ENCODE results near the gene ZC3H10.

The ZC3H10 gene

DNA sequence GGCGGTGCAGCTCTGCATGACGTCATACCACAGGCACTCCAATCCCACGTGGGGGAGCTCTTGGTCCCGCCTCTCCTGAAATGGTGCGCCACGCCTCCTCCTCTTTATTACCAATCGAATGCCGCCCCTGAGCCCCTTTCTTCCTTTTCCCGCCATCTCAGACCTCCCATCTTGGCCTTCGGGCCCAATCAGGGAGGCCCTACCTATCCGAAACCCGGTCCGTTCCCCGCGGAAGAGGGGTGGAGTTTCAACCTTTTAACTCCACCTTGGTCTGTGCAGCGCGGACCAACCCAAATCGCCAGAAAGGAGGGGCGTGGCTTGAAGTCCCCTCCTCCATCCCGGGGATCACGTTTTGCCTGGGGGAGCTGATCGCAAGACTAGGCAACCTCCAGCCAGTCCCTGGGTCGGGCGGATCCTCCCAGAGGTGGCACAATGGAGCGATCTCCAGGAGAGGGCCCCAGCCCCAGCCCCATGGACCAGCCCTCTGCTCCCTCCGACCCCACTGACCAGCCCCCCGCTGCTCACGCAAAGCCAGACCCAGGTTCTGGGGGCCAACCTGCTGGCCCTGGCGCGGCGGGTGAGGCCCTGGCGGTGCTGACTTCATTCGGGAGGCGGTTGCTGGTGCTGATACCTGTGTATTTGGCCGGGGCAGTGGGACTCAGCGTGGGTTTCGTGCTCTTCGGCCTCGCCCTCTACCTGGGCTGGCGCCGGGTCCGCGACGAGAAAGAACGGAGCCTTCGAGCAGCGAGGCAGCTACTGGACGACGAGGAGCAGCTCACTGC is 10.0 kb downstream of the ZC3H10 start, which contains the start of gene ESYT1:
Gene ESYT1 (plus strand): TSS at position 380 of the 782 bp plus-strand sequence. CDS start 53 bp downstream, at position 433.
- DNase-seq (ENCODE audit: low read depth), result peak; percentile 98

DNA sequence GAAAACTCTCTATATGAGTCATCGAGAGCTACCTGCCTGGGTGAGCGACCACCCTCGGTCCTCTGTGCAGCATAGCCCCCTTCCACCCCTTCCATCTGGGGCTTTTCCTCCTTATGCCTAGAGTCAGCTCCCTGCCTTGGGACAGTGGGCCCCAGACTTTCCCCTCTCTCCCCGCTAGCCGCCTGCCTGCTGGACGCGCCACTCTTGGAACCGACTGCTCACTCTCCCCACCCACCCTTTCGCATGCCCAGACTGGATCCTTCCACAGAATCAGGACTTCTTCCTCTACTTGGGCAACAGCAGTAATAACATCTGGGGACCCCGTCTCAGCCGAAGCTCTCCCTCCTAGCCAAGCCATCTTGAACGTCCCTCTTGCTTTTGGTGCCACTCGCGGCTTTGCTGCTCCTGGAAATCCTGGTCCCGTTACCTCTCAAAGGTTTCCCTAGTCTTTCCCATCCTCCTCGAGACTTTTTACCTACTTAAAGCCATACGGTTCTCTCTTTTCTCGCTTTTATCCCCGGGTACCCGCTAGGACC is 10.7 kb downstream of the ZC3H10 start:
- DNase-seq (ENCODE audit: low read depth), result no peak

DNA sequence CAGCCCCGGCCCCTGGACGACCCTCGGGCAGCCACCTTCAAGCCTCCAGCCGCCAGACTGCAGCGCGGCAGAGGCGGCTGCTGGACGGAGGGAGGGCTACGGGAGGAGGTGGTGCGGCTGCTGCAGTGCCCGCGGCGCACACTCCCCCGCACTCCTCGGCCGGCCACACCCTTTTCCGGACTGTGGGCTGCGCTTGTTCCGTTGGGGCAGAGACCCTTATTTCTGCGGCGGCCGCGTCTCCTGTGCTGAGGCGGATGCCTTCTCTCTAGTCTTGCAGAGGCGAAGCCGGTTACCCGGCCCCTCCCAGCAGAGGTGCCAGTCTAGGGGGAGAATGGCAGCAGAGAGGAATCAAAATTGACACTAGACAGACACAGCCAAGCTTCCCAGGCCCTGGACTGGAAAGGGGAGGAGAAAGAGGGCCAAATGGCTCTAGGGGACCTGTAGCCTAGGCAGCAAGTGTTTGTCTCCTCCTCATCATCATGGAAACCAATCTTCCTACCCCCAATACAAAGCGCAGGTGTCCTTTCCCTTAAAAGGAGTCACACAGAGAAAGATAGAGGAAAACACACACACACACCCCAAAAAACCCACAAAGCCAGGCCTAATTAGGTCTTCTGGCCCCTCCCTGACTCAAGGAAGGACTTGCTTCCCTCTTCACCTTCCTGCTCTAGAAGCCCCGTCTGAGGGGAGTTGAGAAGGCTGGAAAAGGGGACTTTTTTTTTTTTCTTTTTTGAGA is 11.3 kb downstream of the ZC3H10 start:
- no peak for DNase-seq (ENCODE audit: low read depth)

- no peak for DNase-seq (ENCODE audit: low read depth)
Observed at GRCh38 chr12:56129942-56130495, 12.0 kb downstream of the ZC3H10 start.

DNA sequence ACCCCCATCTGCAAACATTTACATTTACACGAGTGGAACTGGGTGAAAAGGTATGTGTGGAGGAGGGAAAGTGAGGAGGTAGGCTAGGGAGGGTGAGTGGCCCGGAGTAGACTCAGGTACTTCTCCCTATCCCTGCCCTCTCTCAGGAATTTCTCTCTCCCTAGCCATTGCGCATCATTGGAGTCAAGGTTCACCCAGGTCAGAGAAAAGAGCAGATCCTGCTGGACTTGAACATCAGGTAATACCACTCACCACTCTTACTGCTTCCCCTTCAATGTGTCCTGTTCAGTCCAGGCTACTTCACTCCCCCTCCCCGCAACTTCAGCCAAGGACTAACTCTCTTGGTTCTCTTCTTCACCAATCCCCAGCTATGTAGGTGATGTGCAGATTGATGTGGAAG is 12.8 kb downstream of the ZC3H10 start:
- DNase-seq (ENCODE audit: low read depth), result no peak

GRCh38 chr12:56134897-56135296 is 16.8 kb downstream of the ZC3H10 start:
- DNase-seq (ENCODE audit: low read depth), result no peak

DNA sequence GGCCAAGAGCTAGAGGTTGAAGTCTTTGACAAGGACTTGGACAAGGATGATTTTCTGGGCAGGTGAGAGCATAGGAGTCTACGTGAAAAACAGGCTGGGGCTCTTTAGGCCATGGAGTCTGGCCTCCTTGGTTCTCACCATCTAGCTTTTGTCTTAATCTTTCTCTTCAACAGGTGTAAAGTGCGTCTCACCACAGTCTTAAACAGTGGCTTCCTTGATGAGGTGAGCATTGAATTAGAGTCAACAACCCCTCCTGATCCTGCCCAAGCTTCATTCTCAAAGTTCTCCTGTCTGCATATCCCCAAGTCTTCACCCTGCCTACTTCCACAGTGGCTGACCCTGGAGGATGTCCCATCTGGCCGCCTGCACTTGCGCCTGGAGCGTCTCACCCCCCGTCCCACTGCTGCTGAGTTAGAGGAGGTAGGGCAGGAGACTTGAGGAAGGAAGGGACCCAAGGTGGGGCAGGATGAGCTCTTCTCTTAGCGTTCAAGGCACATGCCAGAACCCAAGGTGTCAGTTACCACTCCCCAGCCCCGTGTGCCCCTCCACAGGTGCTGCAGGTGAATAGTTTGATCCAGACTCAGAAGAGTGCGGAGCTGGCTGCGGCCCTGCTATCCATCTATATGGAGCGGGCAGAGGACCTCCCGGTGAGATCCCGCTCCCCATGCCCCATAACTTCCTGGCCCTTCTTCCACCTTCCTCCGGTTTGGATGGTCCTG is 19.9 kb downstream of the ZC3H10 start:
- DNase-seq (ENCODE audit: low read depth), result no peak

- no peak for DNase-seq (ENCODE audit: low read depth)
Observed at GRCh38 chr12:56141946-56142784, 24.1 kb downstream of the ZC3H10 start.

DNA sequence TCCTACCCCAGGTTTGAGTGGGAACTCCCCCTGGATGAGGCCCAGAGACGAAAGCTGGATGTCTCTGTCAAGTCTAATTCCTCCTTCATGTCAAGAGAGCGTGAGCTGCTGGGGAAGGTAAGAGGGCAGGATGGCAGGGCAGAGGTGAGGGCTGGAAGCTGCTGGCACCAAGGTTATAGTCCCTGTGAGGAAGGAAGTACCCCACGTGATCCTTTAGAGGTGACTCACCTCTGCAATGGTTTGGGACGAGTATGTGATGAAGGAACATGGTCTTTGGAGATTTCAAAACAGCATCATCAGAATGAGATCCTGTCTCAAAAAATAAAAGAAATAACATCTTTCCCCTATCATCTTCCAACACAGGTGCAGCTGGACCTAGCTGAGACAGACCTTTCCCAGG is 25.2 kb downstream of the ZC3H10 start:
- DNase-seq (ENCODE audit: low read depth), result no peak

- no peak for DNase-seq (ENCODE audit: low read depth)
Observed at GRCh38 chr12:56143870-56144269, 25.8 kb downstream of the ZC3H10 start.

DNA sequence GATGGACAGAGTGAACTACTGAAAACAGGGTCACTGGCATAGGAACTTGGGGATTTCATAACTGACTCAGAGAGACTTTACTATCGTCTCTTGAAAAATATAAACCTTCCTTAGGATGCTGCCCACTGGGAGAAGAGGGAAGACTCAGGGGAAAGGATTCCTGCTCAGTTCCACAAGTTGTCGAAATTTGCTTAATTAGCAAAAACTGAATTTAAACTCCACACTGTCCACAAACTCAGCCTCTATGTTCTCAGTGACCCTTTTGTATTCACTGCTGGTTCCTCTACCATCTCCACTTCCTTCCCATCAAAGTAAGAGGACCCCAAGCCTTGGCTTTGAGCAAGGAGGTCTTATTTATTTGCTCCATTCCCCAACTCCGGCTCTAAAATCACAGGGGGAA is 27.2 kb downstream of the ZC3H10 start:
- no peak for DNase-seq (ENCODE audit: low read depth)

DNA sequence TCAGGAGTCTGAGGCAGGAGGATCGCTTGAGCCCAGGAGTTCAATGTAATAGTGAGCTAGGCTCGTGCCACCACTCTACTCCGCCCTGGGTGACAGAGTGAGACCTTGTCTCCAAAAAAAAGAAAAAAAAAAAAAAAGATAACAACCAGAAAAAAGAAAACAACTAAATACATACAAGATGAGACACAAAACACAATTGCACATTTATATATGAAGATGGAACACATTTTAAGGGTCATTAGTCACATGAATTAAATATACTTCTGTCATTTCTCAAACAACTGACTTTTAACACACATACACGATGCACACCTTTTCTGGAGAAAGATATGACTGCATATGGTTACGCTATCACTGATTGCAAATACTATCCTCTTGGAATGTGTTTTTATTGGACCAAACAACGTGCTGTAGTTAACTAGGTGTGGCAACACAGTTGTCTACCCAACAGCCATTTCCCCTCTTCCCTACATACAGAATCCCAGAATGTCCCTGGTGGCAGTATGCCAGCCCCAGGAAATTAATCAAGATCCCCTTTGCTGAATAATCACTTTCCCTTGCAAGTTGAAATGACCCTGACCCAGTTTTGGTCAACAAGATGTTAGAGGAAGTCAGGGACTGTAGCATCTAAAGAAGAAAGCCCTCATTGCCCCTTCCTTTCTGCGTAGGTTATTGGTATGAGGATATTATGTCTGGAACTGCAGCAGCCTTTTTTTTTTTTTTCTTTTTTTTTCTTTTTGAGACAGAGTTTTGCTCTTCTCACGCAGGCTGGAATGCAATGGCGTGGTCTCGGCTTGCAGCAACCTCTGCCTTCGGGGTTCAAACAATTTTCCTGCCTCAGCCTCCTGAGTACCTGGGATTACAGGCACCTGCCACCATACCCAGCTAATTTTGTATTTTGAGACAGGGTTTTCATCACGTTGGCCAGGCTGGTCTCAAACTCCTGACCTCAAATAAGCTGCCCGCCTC is 28.7 kb downstream of the ZC3H10 start:
- DNase-seq (ENCODE audit: low read depth), result no peak

- DNase-seq (ENCODE audit: low read depth), result no peak
Observed at GRCh38 chr12:56150563-56150962, 32.5 kb downstream of the ZC3H10 start.

DNA sequence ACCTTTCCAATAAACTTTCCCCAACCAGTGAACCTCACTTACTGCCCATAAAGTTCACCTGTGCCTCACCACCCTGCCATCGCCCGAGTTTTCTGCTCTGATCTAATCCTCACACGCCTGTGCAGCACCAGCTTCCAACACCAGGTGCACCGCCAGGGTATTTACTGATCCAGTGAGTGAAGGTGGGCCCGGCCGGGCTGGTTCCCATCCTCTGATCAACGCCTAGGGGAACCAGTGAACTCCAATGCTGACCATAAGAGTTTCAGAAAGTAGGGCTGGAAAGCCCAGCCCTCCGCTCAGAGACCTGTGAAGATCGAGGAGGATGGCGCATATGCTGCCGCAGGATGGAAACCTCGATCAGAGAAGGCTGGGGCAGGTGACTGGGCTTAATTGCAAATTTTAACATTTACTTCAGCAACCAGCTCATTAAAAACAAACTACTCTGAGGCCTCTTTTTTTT is 33.6 kb downstream of the ZC3H10 start:
- no peak for DNase-seq (ENCODE audit: low read depth)

GRCh38 chr12:56152132-56152755 is 34.2 kb downstream of the ZC3H10 start, which contains the start of gene MYL6B:
MYL6B (plus strand) TSS chr12:56152587; CDS start chr12:56153919, 1,332 bp downstream.
- DNase-seq (ENCODE audit: low read depth), result peak; percentile 72

DNA sequence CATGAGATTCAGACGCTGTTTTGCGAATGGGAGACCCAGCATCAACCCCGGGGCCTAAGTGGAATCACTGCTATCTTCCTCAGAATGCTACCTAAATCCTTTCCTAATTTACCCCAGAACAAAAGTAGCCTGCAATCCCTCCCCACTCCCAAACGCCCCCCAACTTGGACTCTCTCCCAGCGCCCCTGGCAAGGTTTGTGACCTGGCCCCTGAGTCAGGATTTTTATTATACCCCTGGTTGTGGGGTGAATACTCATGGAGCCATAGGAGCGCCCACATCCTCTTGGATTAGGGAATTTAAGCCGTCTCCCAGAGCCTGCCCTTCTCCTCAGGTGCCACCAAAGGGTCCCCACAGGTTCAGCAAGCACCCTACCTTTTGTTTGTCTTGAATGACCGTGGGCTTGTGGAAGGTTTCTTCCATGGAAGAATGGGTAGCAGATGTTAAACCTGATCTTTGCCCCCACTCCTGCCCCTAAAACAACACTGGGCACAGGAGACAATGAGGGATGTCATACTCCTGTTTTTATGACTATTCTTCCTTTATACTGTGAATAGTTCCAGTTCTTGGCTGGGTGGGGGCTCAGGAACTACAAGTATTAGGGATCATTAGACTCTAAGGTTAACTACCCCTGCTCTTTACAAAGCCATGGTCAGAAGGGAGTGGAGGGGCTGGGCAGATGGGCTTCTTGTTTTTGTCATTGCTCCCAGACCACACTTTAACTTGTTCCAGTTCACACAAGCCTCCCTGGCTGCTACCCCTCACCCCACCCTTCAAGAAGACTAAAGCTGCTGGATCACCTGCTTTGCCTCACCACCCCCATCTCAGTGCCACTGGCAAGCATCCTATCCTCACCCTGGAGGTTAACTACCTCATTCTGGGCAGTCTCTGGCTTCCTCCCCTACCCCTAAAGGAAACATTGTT is 35.0 kb downstream of the ZC3H10 start:
- DNase-seq (ENCODE audit: low read depth), result no peak

DNA sequence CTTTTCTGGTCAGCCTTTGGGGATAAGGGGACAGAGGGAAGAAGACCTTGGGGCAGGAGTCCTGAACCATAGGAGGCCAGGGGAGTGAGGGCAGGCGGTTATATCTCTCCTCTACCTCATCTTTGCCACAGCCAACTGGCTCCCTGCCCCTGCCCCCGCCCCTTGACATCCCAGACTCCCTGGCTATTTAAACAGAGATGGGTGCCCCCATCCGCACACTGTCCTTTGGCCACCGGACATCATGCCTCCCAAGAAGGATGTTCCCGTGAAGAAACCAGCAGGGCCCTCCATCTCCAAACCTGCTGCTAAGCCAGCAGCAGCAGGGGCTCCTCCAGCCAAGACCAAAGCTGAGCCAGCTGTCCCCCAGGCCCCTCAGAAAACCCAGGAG is 35.6 kb downstream of the ZC3H10 start:
- DNase-seq (ENCODE audit: low read depth), result no peak

GRCh38 chr12:56154246-56154771 is 36.2 kb downstream of the ZC3H10 start:
- DNase-seq (ENCODE audit: low read depth), result no peak

Data from HS-27A (cell line).